ENCODE data around the gene IGFBP4. TPM values are rescaled to one million over a fixed set of nuclear protein-coding genes. Genes with fewer than 3 reads are reported as not detected.

IGFBP4 gene
- total and polyA plus RNA-seq, 4 donors, result 197 to 565 (median 215) TPM

DNA sequence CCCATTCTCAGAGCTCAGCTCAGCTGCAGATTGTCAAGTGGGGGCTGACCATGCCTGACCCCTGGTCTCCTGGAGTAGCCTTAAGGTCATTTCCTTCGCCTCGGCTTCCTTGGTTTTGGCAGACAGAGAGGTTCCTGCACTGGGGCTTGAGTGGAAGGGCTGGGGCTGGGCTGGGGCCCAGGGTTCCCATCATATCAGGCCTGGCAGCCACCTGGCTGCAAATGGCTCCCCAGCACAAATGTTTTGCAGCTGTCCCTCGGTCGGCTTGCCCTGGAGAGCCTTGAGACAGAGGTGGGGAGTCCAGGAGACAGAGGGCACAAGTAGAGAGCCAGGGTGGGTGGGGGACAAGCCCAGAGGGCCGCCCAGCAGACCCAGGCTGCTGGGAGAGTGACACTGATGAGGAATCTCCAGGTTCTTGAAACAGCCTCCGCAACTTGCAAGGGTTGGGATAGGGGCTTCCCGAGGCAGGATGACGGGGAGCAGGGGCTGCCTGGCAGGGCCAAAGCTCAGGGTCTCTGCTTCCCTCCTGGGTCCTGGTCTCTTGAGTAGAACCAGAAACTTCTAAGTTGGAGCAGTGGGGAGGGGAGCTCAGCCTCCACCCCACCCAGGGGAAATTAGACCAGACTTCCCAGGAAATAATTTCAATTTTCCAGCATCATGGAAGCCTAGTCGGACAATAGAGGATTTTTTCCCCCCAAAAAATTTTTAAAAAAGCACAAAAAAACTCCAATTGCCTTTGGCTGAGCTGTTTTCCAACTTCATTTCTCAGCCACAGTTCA lies 19.3 kb downstream of the IGFBP4 start:
- Histone ChIP-seq H3K4me3 (no peak overlapping the region), H3K27ac (ENCODE audit: low read depth in 1 of 2, low read length in 1 of 2) (peak overlapping the region in 1 of 2 donors; percentile 41), H3K4me1 (ENCODE audit: control insufficient read depth in 5 of 5, insufficient read depth in 5 of 5, low read length in 5 of 5) (peaks cover 3 to 57% (median 31%) of the 10 kb centered on the region in 5 donors), H3K9ac (ENCODE audit: insufficient read depth in 1 of 2, low read length in 2 of 2) (no peak overlapping the region), H3K9me3 (ENCODE audit: control insufficient read depth in 4 of 4, insufficient read depth in 3 of 4, low read length in 3 of 4) (no peaks in the 10 kb centered on the region), H3K27me3 (ENCODE audit: control insufficient read depth in 3 of 3, insufficient read depth in 3 of 3, low read length in 2 of 3) (no peaks in the 10 kb centered on the region), H3K36me3 (ENCODE audit: control insufficient read depth in 4 of 4, insufficient read depth in 4 of 4, low read length in 4 of 4) (peaks cover 0 to 6% (median 0%) of the 10 kb centered on the region in 4 donors)
- ATAC-seq (ENCODE audit: insufficient read depth, low FRiP score), result no peak
- DNase-seq, result peak in 1 of 3 donors; percentile 10
- TF ChIP-seq CTCF (IDR thresholded peaks at IDR 0.05; ENCODE audit: control extremely low read depth, extremely low read depth), result no peak
- 62% methylated on average over 9 of the region's 9 CpGs for WGBS, 2 donors

DNA sequence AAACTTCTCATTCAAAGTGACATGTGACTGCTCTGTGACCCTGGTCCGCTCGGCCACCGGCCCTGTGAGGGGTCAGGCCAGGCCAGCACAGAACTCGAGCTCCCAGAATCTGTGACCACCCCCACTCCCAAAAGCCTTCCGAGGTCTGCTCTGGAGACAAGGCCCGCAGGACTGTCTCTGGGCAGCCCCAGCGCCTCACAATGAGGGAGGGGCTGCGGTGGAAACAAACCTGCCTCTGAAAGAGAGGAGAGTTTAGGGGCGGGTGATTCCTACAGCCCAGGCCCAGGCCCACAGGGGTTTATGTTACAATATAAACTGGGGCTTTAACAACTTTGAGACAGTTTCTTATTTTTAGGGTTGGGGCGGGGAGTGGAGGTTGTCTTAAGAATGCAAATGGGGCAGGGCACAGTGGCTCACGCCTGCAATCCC lies 19.9 kb downstream of the IGFBP4 start:
- 68 to 78% methylated on average over 11 of the region's 11 CpGs for WGBS, 2 donors
- ATAC-seq (ENCODE audit: insufficient read depth, low FRiP score) (no peak), DNase-seq (peak in 1 of 3 donors; percentile 19)
- Histone ChIP-seq H3K27ac (ENCODE audit: low read depth in 1 of 2, low read length in 1 of 2) (peak overlapping the region in 1 of 2 donors; percentile 41), H3K4me1 (ENCODE audit: control insufficient read depth in 5 of 5, insufficient read depth in 5 of 5, low read length in 5 of 5) (peaks cover 3 to 51% (median 25%) of the 10 kb centered on the region in 5 donors), H3K4me3 (no peak overlapping the region), H3K9ac (ENCODE audit: insufficient read depth in 1 of 2, low read length in 2 of 2) (no peak overlapping the region), H3K36me3 (ENCODE audit: control insufficient read depth in 4 of 4, insufficient read depth in 4 of 4, low read length in 4 of 4) (peaks cover 0 to 3% (median 0%) of the 10 kb centered on the region in 4 donors), H3K9me3 (ENCODE audit: control insufficient read depth in 4 of 4, insufficient read depth in 3 of 4, low read length in 3 of 4) (no peaks in the 10 kb centered on the region), H3K27me3 (ENCODE audit: control insufficient read depth in 3 of 3, insufficient read depth in 3 of 3, low read length in 2 of 3) (no peaks in the 10 kb centered on the region)
- no peak for TF ChIP-seq CTCF (IDR thresholded peaks at IDR 0.05; ENCODE audit: control extremely low read depth, extremely low read depth)

GRCh38 chr17:40464392-40464855 lies 21.2 kb downstream of the IGFBP4 start:
- no peak overlapping the region for H3K9ac ChIP-seq (ENCODE audit: insufficient read depth in 1 of 2, low read length in 2 of 2)
- TF ChIP-seq CTCF (IDR thresholded peaks at IDR 0.05; ENCODE audit: control extremely low read depth, extremely low read depth), result no peak
- H3K36me3 ChIP-seq (ENCODE audit: control insufficient read depth in 4 of 4, insufficient read depth in 4 of 4, low read length in 4 of 4), result no peaks in the 10 kb centered on the region
- H3K4me3 ChIP-seq, result no peak overlapping the region
- no peak overlapping the region for H3K27ac ChIP-seq (ENCODE audit: low read depth in 1 of 2, low read length in 1 of 2)
- 78 to 80% methylated on average over 5 of the region's 5 CpGs for WGBS, 2 donors
- H3K9me3 ChIP-seq (ENCODE audit: control insufficient read depth in 4 of 4, insufficient read depth in 3 of 4, low read length in 3 of 4), result no peaks in the 10 kb centered on the region
- no peak for ATAC-seq (ENCODE audit: insufficient read depth, low FRiP score)
- DNase-seq, result no peak
- peaks cover 0 to 38% (median 15%) of the 10 kb centered on the region in 5 donors for H3K4me1 ChIP-seq (ENCODE audit: control insufficient read depth in 5 of 5, insufficient read depth in 5 of 5, low read length in 5 of 5)
- H3K27me3 ChIP-seq (ENCODE audit: control insufficient read depth in 3 of 3, insufficient read depth in 3 of 3, low read length in 2 of 3), result no peaks in the 10 kb centered on the region
